ENCODE measurements around the gene LRRC49.

- TF ChIP-seq CTCF (IDR thresholded peaks at IDR 0.05) (no peak), POLR2A (IDR thresholded peaks at IDR 0.05) (no peak)
These were observed 187.5 kb downstream of the LRRC49 start for GRCh38 chr15:71080166-71080565.

Measured in heart left ventricle (tissue), 13 donors.